Middle frontal gyrus (tissue), 1 donor: ENCODE results near the gene BPIFB1.

Experiments used
- DNase-seq: peaks from one replicate; pipeline ENCODE4 v3.0.0-alpha.2; 2015; ENCODE audit warnings: low spot score; ENCODE audit errors: extremely low spot score

BPIFB1 gene

GRCh38 chr20:33322456-33322855 is 39.4 kb downstream of the BPIFB1 start:
- DNase-seq = no peak

GRCh38 chr20:33323236-33323635 is 40.2 kb downstream of the BPIFB1 start:
- DNase-seq = no peak

GRCh38 chr20:33325350-33325749 is 42.3 kb downstream of the BPIFB1 start:
- no peak for DNase-seq

GRCh38 chr20:33328157-33329137 is 45.4 kb downstream of the BPIFB1 start:
- DNase-seq = no peak

- DNase-seq = no peak
Observed at GRCh38 chr20:33332905-33333456, 50.0 kb downstream of the BPIFB1 start.

GRCh38 chr20:33333616-33334015 is 50.6 kb downstream of the BPIFB1 start:
- no peak for DNase-seq

GRCh38 chr20:33334111-33334510 is 51.1 kb downstream of the BPIFB1 start:
- no peak for DNase-seq

GRCh38 chr20:33336375-33336774 is 53.4 kb downstream of the BPIFB1 start:
- no peak for DNase-seq

- no peak for DNase-seq
Observed at GRCh38 chr20:33337119-33337518, 54.1 kb downstream of the BPIFB1 start.

- no peak for DNase-seq
Observed at GRCh38 chr20:33337531-33338165, 54.6 kb downstream of the BPIFB1 start.

GRCh38 chr20:33338467-33339258 is 55.6 kb downstream of the BPIFB1 start:
- no peak for DNase-seq

GRCh38 chr20:33339515-33340058 is 56.6 kb downstream of the BPIFB1 start:
- no peak for DNase-seq

GRCh38 chr20:33343521-33343920 is 60.5 kb downstream of the BPIFB1 start:
- no peak for DNase-seq

GRCh38 chr20:33345342-33345741 is 62.3 kb downstream of the BPIFB1 start:
- DNase-seq = no peak

- DNase-seq = no peak
Observed at GRCh38 chr20:33348136-33348937, 65.3 kb downstream of the BPIFB1 start.

GRCh38 chr20:33349493-33349892 is 66.5 kb downstream of the BPIFB1 start:
- no peak for DNase-seq

GRCh38 chr20:33351696-33352095 is 68.7 kb downstream of the BPIFB1 start:
- DNase-seq = no peak

GRCh38 chr20:33352258-33353012 is 69.4 kb downstream of the BPIFB1 start:
- no peak for DNase-seq

GRCh38 chr20:33353013-33353402 is 70.0 kb downstream of the BPIFB1 start:
- DNase-seq = no peak
